ENCODE results near the gene SLBP.

GRCh38 chr4:1728061-1728980 is 16.2 kb upstream of the SLBP start:
- TF ChIP-seq CTCF (IDR thresholded peaks at IDR 0.05 in 4 of 5, conservative IDR thresholded peaks at IDR 0.05 in 1 of 5) (no peak), POLR2A (IDR thresholded peaks at IDR 0.05) (no peak)
